Endothelial cell of umbilical vein (primary cell): ENCODE results near the gene NUAK1. TPM values are rescaled to one million over a fixed set of nuclear protein-coding genes. Genes with fewer than 3 reads are reported as not detected.

ENCODE experiments used
- BruUV-seq: library from RNA; stranded (reverse); fragments of 400-500 nt; replicated peaks from 2 replicates; lab custom pipeline; 2021; lab: Mats Ljungman, UMichigan
- CTCF ChIA-PET: fragments of 300-600, 350-600 bp; sonication (Branson Sonifier 250); formaldehyde crosslinking; loops from one replicate; lab custom pipeline; 2021; ENCODE audit warnings: antibody characterized with exemption, inconsistent platforms; lab: Charles Lee
- POLR2A ChIA-PET: fragments of 300-600, 350-600 bp; sonication (Branson Sonifier 250); formaldehyde crosslinking; loops from one replicate; lab custom pipeline; 2021; ENCODE audit warnings: antibody characterized with exemption, inconsistent platforms; lab: Charles Lee
- DNase-seq: peaks from one replicate; pipeline ENCODE4 v3.0.0-alpha.2; 2011; ENCODE audit warnings: low read depth, low spot score
- FAIRE-seq: peaks from 2 replicates; lab custom pipeline; 2011; peaks lifted over from hg19 to GRCh38; lab: Jason Lieb, UNC
- H2AFZ ChIP-seq: 2 replicates; pipeline ENCODE4 v1.6.0; 2012; ENCODE audit warnings: low read depth, low read length, control low read depth, inconsistent platforms
- H3K27ac ChIP-seq: 2 replicates; pipeline ENCODE4 v1.5.1; 2011; ENCODE audit warnings: low read depth, mild to moderate bottlenecking, control low read depth, low read length, moderate library complexity; ENCODE audit not compliant: insufficient read depth
- H3K27me3 ChIP-seq, 2 experiments: 2 replicates each; pipeline versions ENCODE4 v1.6.0 to v1.6.1; 2011; ENCODE audit warnings: low read length in 2 of 2, mixed read lengths in 1 of 2; ENCODE audit not compliant: control insufficient read depth in 2 of 2, insufficient read depth in 2 of 2
- H3K36me3 ChIP-seq, 2 experiments: 2 replicates in 1 of 2; 3 replicates in 1 of 2; pipeline ENCODE4 v1.5.1; 2011; ENCODE audit warnings: low read length in 2 of 2, mild to moderate bottlenecking in 1 of 2, moderate library complexity in 1 of 2; ENCODE audit not compliant: control insufficient read depth in 2 of 2, insufficient read depth in 2 of 2; ENCODE audit errors: extremely low read depth in 1 of 2
- H3K4me1 ChIP-seq: 3 replicates; pipeline ENCODE4 v1.5.1; 2011; ENCODE audit warnings: mild to moderate bottlenecking, low read length; ENCODE audit not compliant: control insufficient read depth, insufficient read depth; ENCODE audit errors: extremely low read depth
- H3K4me2 ChIP-seq: 2 replicates; pipeline ENCODE4 v1.6.1; 2011; ENCODE audit warnings: low read length, control low read depth, mixed read lengths; ENCODE audit not compliant: insufficient read depth
- H3K4me3 ChIP-seq, 3 experiments: fragments of 200-600 bp in 1 of 3; sonication (generic), shearing (Covaris generic) in 1 of 3; replicated peaks in 1 of 3; 2 replicates each; pipeline ENCODE4 v1.5.1; 2011 to 2016; ENCODE audit warnings: control low read depth in 3 of 3, low read length in 3 of 3, mild to moderate bottlenecking in 2 of 3, inconsistent platforms in 1 of 3, low read depth in 1 of 3, moderate library complexity in 1 of 3; ENCODE audit not compliant: insufficient read depth in 1 of 3
- H3K79me2 ChIP-seq: 2 replicates; pipeline ENCODE4 v1.6.0; 2012; ENCODE audit warnings: low read length, inconsistent platforms; ENCODE audit not compliant: control insufficient read depth, insufficient read depth
- H3K9ac ChIP-seq: replicated peaks from 2 replicates; pipeline ENCODE3; 2011; ENCODE audit warnings: low read length, control low read depth; ENCODE audit not compliant: insufficient read depth; ENCODE audit errors: extremely low read depth
- H3K9me1 ChIP-seq: replicated peaks from 3 replicates; pipeline ENCODE4 v1.6.0; 2011; ENCODE audit warnings: mild to moderate bottlenecking, low read length; ENCODE audit not compliant: control insufficient read depth, insufficient read depth; ENCODE audit errors: extremely low read depth
- H3K9me3 ChIP-seq: replicated peaks from 2 replicates; pipeline ENCODE4 v1.5.1; 2012; ENCODE audit warnings: low read length, inconsistent platforms; ENCODE audit not compliant: control insufficient read depth, insufficient read depth
- H4K20me1 ChIP-seq: replicated peaks from 2 replicates; pipeline ENCODE3; 2011; ENCODE audit warnings: mild to moderate bottlenecking, low read length; ENCODE audit not compliant: control insufficient read depth, insufficient read depth; ENCODE audit errors: extremely low read depth
- EZH2 ChIP-seq: IDR thresholded peaks from 2 replicates; pipeline ENCODE4 v1.6.1; 2012; ENCODE audit warnings: borderline replicate concordance, low read depth, mild to moderate bottlenecking, moderate library complexity, low read length, inconsistent platforms; ENCODE audit not compliant: severe bottlenecking
- FOS ChIP-seq: IDR thresholded peaks from 2 replicates; pipeline ENCODE4 v1.6.1; 2011; ENCODE audit warnings: mild to moderate bottlenecking, low read length, moderate library complexity, borderline replicate concordance; ENCODE audit not compliant: insufficient read depth
- GATA2 ChIP-seq: IDR thresholded peaks from 2 replicates; pipeline ENCODE4 v1.7.0; 2011; ENCODE audit warnings: low read depth, mild to moderate bottlenecking, moderate library complexity, mixed read lengths, low read length; ENCODE audit not compliant: insufficient read length, insufficient read depth
- JUN ChIP-seq: IDR thresholded peaks from 2 replicates; pipeline ENCODE4 v1.6.1; 2011; ENCODE audit warnings: borderline replicate concordance, low read depth; ENCODE audit not compliant: insufficient read length, insufficient read depth
- MYC ChIP-seq: IDR thresholded peaks from one replicate; pipeline ENCODE4 v1.6.1; 2011; ENCODE audit warnings: mild to moderate bottlenecking, low read depth, low read length
- POLR2A ChIP-seq: IDR thresholded peaks from 2 replicates; pipeline ENCODE4 v1.6.1; 2012; ENCODE audit warnings: low read depth, mild to moderate bottlenecking, control low read depth, low read length
- POLR2AphosphoS5 ChIP-seq: IDR thresholded peaks from 2 replicates; pipeline ENCODE4 v1.6.1; 2012; ENCODE audit warnings: low read depth, mild to moderate bottlenecking, control low read depth, low read length, moderate library complexity; ENCODE audit not compliant: insufficient read depth
- dilution Hi-C: fragments of 300-500 bp; cut with MboI; formaldehyde crosslinking; loops from one replicate; pipeline ENCODE4 v1.15.0; 2019; ENCODE audit warnings: low sequenced_read_pairs; ENCODE audit not compliant: extremely low pct_ligation_motif_present
- intact Hi-C: fragments of 100-400 bp; cut with micrococcal nuclease; formaldehyde crosslinking; loops from one replicate; pipeline ENCODE4 v1.10.0; 2022
- polyA plus RNA-seq, 4 experiments: library from polyadenylated mRNA; depleted of rRNA in 3 of 4; stranded (reverse) in 3 of 4; unstranded in 1 of 4; fragments of >200 nt; gene quantifications; 2 replicates each; pipeline versions ENCODE4 v1.2.1 to v1.2.3, GENCODE V29; 2011 to 2012; ENCODE audit warnings: missing spikeins in 1 of 4
- total RNA-seq: library from RNA; stranded (reverse); gene quantifications from 2 replicates; pipeline ENCODE4 v1.2.3, GENCODE V29; 2021
- TF ChIP-seq, protein P1 (sequence below), 2 donors: IDR thresholded peaks; 1 replicate in 1 of 2; 2 replicates in 1 of 2; pipeline ENCODE4 v1.5.1; 2011; ENCODE audit warnings: low read length in 2 of 2, mild to moderate bottlenecking in 2 of 2, moderate library complexity in 2 of 2, control low read depth in 1 of 2, inconsistent platforms in 1 of 2, low read depth in 1 of 2; ENCODE audit not compliant: insufficient read depth in 1 of 2; ENCODE audit errors: extremely low read depth in 1 of 2
- TF ChIP-seq, protein P2 (sequence below): IDR thresholded peaks from 2 replicates; pipeline ENCODE4 v1.6.1; 2011; ENCODE audit not compliant: insufficient read depth, insufficient read length

NUAK1 gene
- total and polyA plus RNA-seq, 2 donors (not counting 3 experiments of a cell fraction or from before 2014, with no cell fraction given): 34.2 to 39.7 TPM

DNA sequence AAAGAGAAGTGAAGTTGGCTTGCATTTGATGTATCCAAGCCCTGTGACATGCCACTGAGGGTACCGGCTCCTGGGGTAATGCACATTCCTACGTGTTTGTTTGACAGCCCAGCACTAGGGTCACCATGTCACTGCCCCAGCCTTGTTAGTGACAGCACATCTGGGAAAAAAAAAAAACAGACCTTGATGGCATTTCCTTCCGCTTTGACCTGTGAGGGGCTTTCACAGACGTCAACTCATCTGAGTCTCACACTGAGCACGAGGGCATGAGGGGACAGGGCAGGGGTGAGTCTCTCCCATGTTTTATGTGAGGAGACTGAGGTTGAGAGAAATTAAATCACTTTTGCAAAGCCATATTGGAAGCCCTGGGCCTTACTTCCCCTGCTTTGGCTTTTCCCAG is 111.5 kb downstream of the NUAK1 start:
- no peak for DNase-seq
- Histone ChIP-seq H2AFZ (no peak overlapping the region), H3K27me3 (no peaks in the 10 kb centered on the region), H3K4me3 (no peak overlapping the region), H3K79me2 (no peaks in the 10 kb centered on the region), H3K9me3 (no peaks in the 10 kb centered on the region), H4K20me1 (no peaks in the 10 kb centered on the region), H3K9ac (no peak overlapping the region), H3K4me2 (no peak overlapping the region), H3K27ac (no peak overlapping the region), H3K4me1 (peaks cover 29% of the 10 kb centered on the region), H3K9me1 (no peaks in the 10 kb centered on the region), H3K36me3 (no peaks in the 10 kb centered on the region)
- FAIRE-seq: no peak
- BruUV-seq: no TSS peak
- CTCF ChIA-PET: no interaction called here
- dilution Hi-C loops: no loop called here
- POLR2A ChIA-PET: no interaction called here
- TF ChIP-seq FOS (no peak), POLR2A (no peak), EZH2 (no peak), JUN (no peak), POLR2AphosphoS5 (no peak), MYC (no peak), GATA2 (no peak)
- TF ChIP-seq, protein P1, sequence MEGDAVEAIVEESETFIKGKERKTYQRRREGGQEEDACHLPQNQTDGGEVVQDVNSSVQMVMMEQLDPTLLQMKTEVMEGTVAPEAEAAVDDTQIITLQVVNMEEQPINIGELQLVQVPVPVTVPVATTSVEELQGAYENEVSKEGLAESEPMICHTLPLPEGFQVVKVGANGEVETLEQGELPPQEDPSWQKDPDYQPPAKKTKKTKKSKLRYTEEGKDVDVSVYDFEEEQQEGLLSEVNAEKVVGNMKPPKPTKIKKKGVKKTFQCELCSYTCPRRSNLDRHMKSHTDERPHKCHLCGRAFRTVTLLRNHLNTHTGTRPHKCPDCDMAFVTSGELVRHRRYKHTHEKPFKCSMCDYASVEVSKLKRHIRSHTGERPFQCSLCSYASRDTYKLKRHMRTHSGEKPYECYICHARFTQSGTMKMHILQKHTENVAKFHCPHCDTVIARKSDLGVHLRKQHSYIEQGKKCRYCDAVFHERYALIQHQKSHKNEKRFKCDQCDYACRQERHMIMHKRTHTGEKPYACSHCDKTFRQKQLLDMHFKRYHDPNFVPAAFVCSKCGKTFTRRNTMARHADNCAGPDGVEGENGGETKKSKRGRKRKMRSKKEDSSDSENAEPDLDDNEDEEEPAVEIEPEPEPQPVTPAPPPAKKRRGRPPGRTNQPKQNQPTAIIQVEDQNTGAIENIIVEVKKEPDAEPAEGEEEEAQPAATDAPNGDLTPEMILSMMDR (IDR thresholded peaks at IDR 0.05; ENCODE audit: extremely low read depth in 1 of 2, insufficient read depth in 1 of 2, low read depth in 1 of 2, low read length in 2 of 2): no peak
- TF ChIP-seq, protein P2, sequence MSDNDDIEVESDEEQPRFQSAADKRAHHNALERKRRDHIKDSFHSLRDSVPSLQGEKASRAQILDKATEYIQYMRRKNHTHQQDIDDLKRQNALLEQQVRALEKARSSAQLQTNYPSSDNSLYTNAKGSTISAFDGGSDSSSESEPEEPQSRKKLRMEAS: no peak
- intact Hi-C loops: no loop called here
